Right lung (tissue), 10 donors: Measurements from ENCODE around the gene FKBP1A. TPM values are rescaled to one million over a fixed set of nuclear protein-coding genes. Genes with fewer than 3 reads are reported as not detected.
A peak's percentile ranks its signal among the peaks of the same experiment; 100 is the strongest.

Experiments
- DNase-seq, 2 donors: peaks; one replicate each; pipeline ENCODE4 v3.0.0-alpha.2; 2013
- long read RNA-seq, 8 donors: transcript quantifications; one replicate each; lab custom pipeline, GENCODE V29; 2026
- polyA plus RNA-seq, 5 donors: library from polyadenylated mRNA; unstranded; fragments of 120-200 nt; gene quantifications; one replicate each; pipeline versions ENCODE4 v1.2.1 to v1.2.3, GENCODE V29; 2013; ENCODE audit warnings: inconsistent platforms in 1 of 5, low replicate concordance in 1 of 5; ENCODE audit not compliant: insufficient read length in 5 of 5, insufficient read depth in 1 of 5

FKBP1A gene
- 100 to 1,000 TPM; 439 to 529 (median 459) TPM for polyA plus RNA-seq
- long read RNA-seq, donor 1, transcript FKBP1A-203 (4 exons, 976 nt), result minor isoform, 10 of 237 reads
- long read RNA-seq, donor 1, transcript FKBP1A-202 (4 exons, 747 nt), result minor isoform, 20 of 237 reads
- long read RNA-seq, donor 1, transcript FKBP1A-204 (5 exons, 1,622 nt), result major isoform, 188 of 237 reads
- long read RNA-seq, donor 1, partial matches to known transcripts, result 10 of 237 reads
- long read RNA-seq, donor 1, other reads (novel, unspliced or antisense), result 0 of 237 reads
- long read RNA-seq, donor 2, transcript FKBP1A-204 (5 exons, 1,622 nt), result major isoform, 109 of 125 reads
- long read RNA-seq, donor 2, transcript FKBP1A-202 (4 exons, 747 nt), result minor isoform, 8 of 125 reads
- long read RNA-seq, donor 2, partial matches to known transcripts, result 0 of 125 reads
- long read RNA-seq, donor 2, other reads (novel, unspliced or antisense), result 0 of 125 reads
- long read RNA-seq, donor 3, transcript FKBP1A-202 (4 exons, 747 nt), result minor isoform, 18 of 158 reads
- long read RNA-seq, donor 3, transcript FKBP1A-204 (5 exons, 1,622 nt), result major isoform, 104 of 158 reads
- long read RNA-seq, donor 3, transcript FKBP1A-203 (4 exons, 976 nt), result minor isoform, 5 of 158 reads
- long read RNA-seq, donor 3, partial matches to known transcripts, result 7 of 158 reads
- long read RNA-seq, donor 3, other reads (novel, unspliced or antisense), result 18 of 158 reads
- long read RNA-seq, donor 4, transcript FKBP1A-204 (5 exons, 1,622 nt), result major isoform, 74 of 88 reads
- long read RNA-seq, donor 4, partial matches to known transcripts, result 5 of 88 reads
- long read RNA-seq, donor 4, other reads (novel, unspliced or antisense), result 0 of 88 reads
- long read RNA-seq, donor 5, transcript FKBP1A-204 (5 exons, 1,622 nt), result major isoform, 142 of 186 reads
- long read RNA-seq, donor 5, transcript FKBP1A-202 (4 exons, 747 nt), result minor isoform, 9 of 186 reads
- long read RNA-seq, donor 5, partial matches to known transcripts, result 8 of 186 reads
- long read RNA-seq, donor 5, other reads (novel, unspliced or antisense), result 16 of 186 reads
- long read RNA-seq, donor 6, transcript FKBP1A-203 (4 exons, 976 nt), result minor isoform, 14 of 231 reads
- long read RNA-seq, donor 6, transcript FKBP1A-204 (5 exons, 1,622 nt), result major isoform, 172 of 231 reads
- long read RNA-seq, donor 6, transcript FKBP1A-202 (4 exons, 747 nt), result minor isoform, 16 of 231 reads
- long read RNA-seq, donor 6, partial matches to known transcripts, result 8 of 231 reads
- long read RNA-seq, donor 6, other reads (novel, unspliced or antisense), result 15 of 231 reads
- long read RNA-seq, donor 7, transcript FKBP1A-202 (4 exons, 747 nt), result minor isoform, 11 of 178 reads
- long read RNA-seq, donor 7, transcript FKBP1A-204 (5 exons, 1,622 nt), result major isoform, 150 of 178 reads
- long read RNA-seq, donor 7, partial matches to known transcripts, result 5 of 178 reads
- long read RNA-seq, donor 7, other reads (novel, unspliced or antisense), result 0 of 178 reads
- long read RNA-seq, donor 8, transcript FKBP1A-204 (5 exons, 1,622 nt), result major isoform, 50 of 58 reads
- long read RNA-seq, donor 8, partial matches to known transcripts, result 0 of 58 reads
- long read RNA-seq, donor 8, other reads (novel, unspliced or antisense), result 5 of 58 reads

GRCh38 chr20:1392693-1393506 is at the start of gene FKBP1A:
FKBP1A (minus strand) TSS chr20:1393054; CDS start chr20:1392998, 56 bp downstream.
- peak; percentile 95 to 96 for DNase-seq

- DNase-seq, result no peak
These were observed 49.5 kb upstream of the FKBP1A start for GRCh38 chr20:1442304-1442703.

GRCh38 chr20:1441133-1441532 is 48.3 kb upstream of the FKBP1A start:
- DNase-seq, result no peak

- DNase-seq, result no peak
These were observed 47.2 kb upstream of the FKBP1A start for GRCh38 chr20:1440024-1440423.

GRCh38 chr20:1438361-1438760 is 45.5 kb upstream of the FKBP1A start:
- DNase-seq, result no peak

GRCh38 chr20:1437235-1437904 is 44.5 kb upstream of the FKBP1A start:
- DNase-seq, result peak; percentile 24 to 51

GRCh38 chr20:1436263-1436662 is 43.4 kb upstream of the FKBP1A start:
- no peak for DNase-seq

GRCh38 chr20:1435337-1435699 is 42.5 kb upstream of the FKBP1A start:
- no peak for DNase-seq

GRCh38 chr20:1434571-1435336 is 41.9 kb upstream of the FKBP1A start:
- no peak for DNase-seq

- DNase-seq, result no peak
These were observed 38.3 kb upstream of the FKBP1A start for GRCh38 chr20:1431158-1431557.

GRCh38 chr20:1430004-1430451 is 37.2 kb upstream of the FKBP1A start:
- DNase-seq, result no peak

GRCh38 chr20:1429143-1429728 is 36.4 kb upstream of the FKBP1A start:
- no peak for DNase-seq

GRCh38 chr20:1427457-1428054 is 34.7 kb upstream of the FKBP1A start:
- no peak for DNase-seq

- DNase-seq, result no peak
These were observed 33.5 kb upstream of the FKBP1A start for GRCh38 chr20:1426231-1426849.

- DNase-seq, result no peak
These were observed 31.5 kb upstream of the FKBP1A start for GRCh38 chr20:1424336-1424735.

- DNase-seq, result no peak
These were observed 30.8 kb upstream of the FKBP1A start for GRCh38 chr20:1423625-1424106.

GRCh38 chr20:1423206-1423605 is 30.4 kb upstream of the FKBP1A start:
- DNase-seq, result no peak
